B cell (primary cell): ENCODE data around the gene PNCK. TPM values are rescaled to one million over a fixed set of nuclear protein-coding genes. Genes with fewer than 3 reads are reported as not detected.

Source experiments
- ATAC-seq: fragments of 200-7000 bp; cut with Tn5 transposase; one replicate; pipeline ENCODE4 v1.10.0; 2021; ENCODE audit warnings: low read depth, mild to moderate bottlenecking, moderate number of reproducible peaks, moderate library complexity
- CTCF ChIA-PET: fragments of 350-600 bp; sonication (Branson Sonifier 250); formaldehyde crosslinking; loops from one replicate; lab custom pipeline; 2021; ENCODE audit warnings: antibody characterized with exemption, inconsistent platforms; lab: Charles Lee
- POLR2A ChIA-PET: fragments of 350-600 bp; sonication (Branson Sonifier 250); formaldehyde crosslinking; loops from one replicate; lab custom pipeline; 2021; ENCODE audit warnings: antibody characterized with exemption; lab: Charles Lee
- DNase-seq: peaks from one replicate; pipeline ENCODE4 v3.0.0; 2013
- H2AFZ ChIP-seq: 2 replicates; pipeline ENCODE4 v1.6.1; 2012; ENCODE audit warnings: mild to moderate bottlenecking, low read depth, low read length; ENCODE audit not compliant: insufficient read depth, poor library complexity, severe bottlenecking
- H3K27ac ChIP-seq, 2 donors: 1 replicate in 1 of 2; 2 replicates in 1 of 2; pipeline ENCODE4 v1.5.1; 2012 to 2013; ENCODE audit warnings: low read length in 2 of 2, mild to moderate bottlenecking in 2 of 2, moderate library complexity in 1 of 2
- H3K27me3 ChIP-seq, 4 experiments: fragments of 200-600 bp in 1 of 4; sonication (generic) in 1 of 4; replicated peaks in 1 of 4; 1 replicate in 2 of 4; 2 replicates in 2 of 4; pipeline versions ENCODE4 v1.6.1 to v1.7.0; 2013 to 2016; ENCODE audit warnings: low read length in 3 of 4, mild to moderate bottlenecking in 2 of 4, mixed read lengths in 1 of 4, moderate library complexity in 1 of 4; ENCODE audit not compliant: insufficient read depth in 4 of 4, control insufficient read depth in 3 of 4; ENCODE audit errors: control extremely low read depth in 1 of 4
- H3K36me3 ChIP-seq, 2 experiments: replicated peaks in 1 of 2; 1 replicate in 1 of 2; 2 replicates in 1 of 2; pipeline versions ENCODE4 v1.6.1 to v1.7.1; 2013; ENCODE audit warnings: low read length in 1 of 2; ENCODE audit not compliant: insufficient read depth in 2 of 2, control insufficient read depth in 1 of 2; ENCODE audit errors: control extremely low read depth in 1 of 2, extremely low read depth in 1 of 2
- H3K4me1 ChIP-seq, 2 donors: fragments of 200-600 bp in 1 of 2; sonication (generic) in 1 of 2; 1 replicate in 1 of 2; 2 replicates in 1 of 2; pipeline versions ENCODE4 v1.5.1 to v1.6.1; 2013 to 2017; ENCODE audit warnings: low read length in 2 of 2; ENCODE audit not compliant: control insufficient read depth in 2 of 2, insufficient read depth in 2 of 2
- H3K4me2 ChIP-seq: replicated peaks from 2 replicates; pipeline ENCODE3; 2012; ENCODE audit warnings: mild to moderate bottlenecking, low read depth, low read length; ENCODE audit not compliant: poor library complexity, severe bottlenecking
- H3K4me3 ChIP-seq, 5 experiments: fragments of 200-600 bp in 1 of 5; sonication (generic) in 1 of 5; 1 replicate in 3 of 5; 2 replicates in 2 of 5; pipeline versions ENCODE4 v1.5.1 to v1.7.0; 2011 to 2016; ENCODE audit warnings: low read length in 4 of 5, mild to moderate bottlenecking in 4 of 5, low read depth in 2 of 5, control low read depth in 1 of 5, moderate library complexity in 1 of 5; ENCODE audit not compliant: insufficient read depth in 1 of 5; ENCODE audit errors: control extremely low read depth in 1 of 5, extremely low read depth in 1 of 5
- H3K79me2 ChIP-seq: fragments of 200-600 bp; sonication (generic); one replicate; pipeline ENCODE4 v1.6.0; 2016; ENCODE audit warnings: low read length; ENCODE audit not compliant: control insufficient read depth, insufficient read depth
- H3K9ac ChIP-seq: fragments of 200-600 bp; sonication (generic); 2 replicates; pipeline ENCODE4 v1.6.1; 2017; ENCODE audit warnings: mild to moderate bottlenecking, low read length, moderate library complexity
- H3K9me3 ChIP-seq, 3 donors: one replicate each; pipeline versions ENCODE4 v1.6.1 to v1.7.1; 2013; ENCODE audit warnings: low read length in 2 of 3; ENCODE audit not compliant: control insufficient read depth in 2 of 3, insufficient read depth in 1 of 3; ENCODE audit errors: control extremely low read depth in 1 of 3
- H4K20me1 ChIP-seq: 2 replicates; pipeline ENCODE4 v1.6.0; 2012; ENCODE audit warnings: mild to moderate bottlenecking, low read length; ENCODE audit not compliant: insufficient read depth, control insufficient read depth, poor library complexity, severe bottlenecking
- H3K27ac Mint-ChIP-seq: one replicate; pipeline ENCODE4 v1.8.0; 2021; ENCODE audit warnings: mixed read lengths
- H3K27me3 Mint-ChIP-seq: one replicate; pipeline ENCODE4 v1.8.0; 2021; ENCODE audit warnings: mixed read lengths
- H3K4me1 Mint-ChIP-seq: one replicate; pipeline ENCODE4 v1.8.0; 2021; ENCODE audit warnings: mixed read lengths
- H3K4me3 Mint-ChIP-seq: one replicate; pipeline ENCODE4 v1.8.0; 2021; ENCODE audit warnings: mixed read lengths
- H3K9me3 Mint-ChIP-seq: one replicate; pipeline ENCODE4 v1.8.0; 2022; ENCODE audit warnings: mixed read lengths; ENCODE audit not compliant: insufficient read depth
- CTCF ChIP-seq: fragments of 200-600 bp; IDR thresholded peaks from one replicate; pipeline ENCODE4 v1.8.0; 2022; ENCODE audit warnings: antibody characterized with exemption, mild to moderate bottlenecking
- EZH2 ChIP-seq: IDR thresholded peaks from 2 replicates; pipeline ENCODE4 v1.6.1; 2012; ENCODE audit warnings: borderline replicate concordance, low read depth, mild to moderate bottlenecking, moderate library complexity, low read length; ENCODE audit not compliant: insufficient read depth, poor library complexity, severe bottlenecking
- WGBS: methylation state at CpG from one replicate; pipeline ENCODE4 v1.1.5; 2013; ENCODE audit warnings: missing lambda C conversion rate; ENCODE audit not compliant: insufficient coverage; 5-methylcytosine and 5-hydroxymethylcytosine counted together
- intact Hi-C: fragments of 100-400 bp; cut with micrococcal nuclease; formaldehyde crosslinking; loops from one replicate; pipeline ENCODE4 v1.10.0; 2022
- polyA plus RNA-seq: library from polyadenylated mRNA; depleted of rRNA; stranded (reverse); fragments of >200 nt; gene quantifications from 2 replicates; pipeline ENCODE4 v1.2.3, GENCODE V29; 2012
- total RNA-seq, 2 donors: library from RNA; stranded (reverse); fragments of 120-200 nt in 1 of 2; gene quantifications; 1 replicate in 1 of 2; 2 replicates in 1 of 2; pipeline versions ENCODE4 v1.2.3 to v1.2.4, GENCODE V29; 2013 to 2022

PNCK gene
- total and polyA plus RNA-seq, 2 donors (not counting 1 experiment from before 2014, with no cell fraction given) = 0.99 TPM; not detected in 1

GRCh38 chrX:153671589-153672530 is 1.8 kb downstream of the PNCK start:
- POLR2A ChIA-PET = no interaction called here
- Histone ChIP-seq H3K4me3 (no peak overlapping the region), H3K27ac (no peak overlapping the region), H3K9me3 (no peaks in the 10 kb centered on the region), H2AFZ (no peak overlapping the region), H3K9ac (no peak overlapping the region), H3K79me2 (no peaks in the 10 kb centered on the region), H3K4me1 (peaks cover 0 to 6% of the 10 kb centered on the region in 2 donors), H3K27me3 (peaks cover 0 to 20% (median 0%) of the 10 kb centered on the region in 4 experiments), H3K36me3 (no peaks in the 10 kb centered on the region), H3K4me2 (no peak overlapping the region), H4K20me1 (no peaks in the 10 kb centered on the region)
- Mint-ChIP-seq H3K9me3 (no peaks in the 10 kb centered on the region), H3K4me3 (no peak overlapping the region), H3K27me3 (peaks cover 27% of the 10 kb centered on the region), H3K27ac (no peak overlapping the region), H3K4me1 (peaks cover 12% of the 10 kb centered on the region)
- DNase-seq (no peak), ATAC-seq (no peak)
- WGBS = 95% methylated on average over 18 of the region's 27 CpGs
- TF ChIP-seq EZH2 (no peak), CTCF (no peak)
- intact Hi-C loops = no loop called here
- CTCF ChIA-PET = interaction anchor here (1.1 kb wide), 1 partner anchor 117 kb away, joined by 4 read pairs; no protein-coding TSS in a partner anchor
